Bronchial epithelial cell (primary cell): ENCODE data around the gene MICU1. TPM values are rescaled to one million over a fixed set of nuclear protein-coding genes. Genes with fewer than 3 reads are reported as not detected.

Source experiments
- DNase-seq: peaks from one replicate; pipeline ENCODE4 v3.0.0-alpha.2; 2010; ENCODE audit warnings: low read depth
- FAIRE-seq: peaks from 2 replicates; lab custom pipeline; 2011; peaks lifted over from hg19 to GRCh38; lab: Jason Lieb, UNC
- H3K27me3 ChIP-seq: 2 replicates; pipeline ENCODE4 v1.5.1; 2011; ENCODE audit warnings: low read length; ENCODE audit not compliant: control insufficient read depth, insufficient read depth
- H3K36me3 ChIP-seq: 2 replicates; pipeline ENCODE4 v1.5.1; 2011; ENCODE audit warnings: low read length; ENCODE audit not compliant: control insufficient read depth, insufficient read depth
- H3K4me3 ChIP-seq: 2 replicates; pipeline ENCODE4 v1.5.1; 2011; ENCODE audit warnings: mild to moderate bottlenecking, low read depth, low read length, control low read depth
- total RNA-seq: library from RNA; depleted of rRNA; stranded (reverse); fragments of >200 nt; gene quantifications from 2 replicates; pipeline ENCODE4 v1.2.1, GENCODE V29; 2014
- TF ChIP-seq, protein P1 (sequence below): IDR thresholded peaks from 2 replicates; pipeline ENCODE4 v1.5.1; 2011; ENCODE audit warnings: mild to moderate bottlenecking, moderate library complexity, low read length, control low read depth, inconsistent platforms; ENCODE audit not compliant: insufficient read depth, severe bottlenecking

MICU1 gene
- total RNA-seq, 1 donor from 2014 or later = 20.8 TPM

GRCh38 chr10:72487116-72487515, 138.8 kb downstream of the MICU1 start:
- FAIRE-seq (peak; percentile 18), DNase-seq (no peak)
- TF ChIP-seq, protein P1, sequence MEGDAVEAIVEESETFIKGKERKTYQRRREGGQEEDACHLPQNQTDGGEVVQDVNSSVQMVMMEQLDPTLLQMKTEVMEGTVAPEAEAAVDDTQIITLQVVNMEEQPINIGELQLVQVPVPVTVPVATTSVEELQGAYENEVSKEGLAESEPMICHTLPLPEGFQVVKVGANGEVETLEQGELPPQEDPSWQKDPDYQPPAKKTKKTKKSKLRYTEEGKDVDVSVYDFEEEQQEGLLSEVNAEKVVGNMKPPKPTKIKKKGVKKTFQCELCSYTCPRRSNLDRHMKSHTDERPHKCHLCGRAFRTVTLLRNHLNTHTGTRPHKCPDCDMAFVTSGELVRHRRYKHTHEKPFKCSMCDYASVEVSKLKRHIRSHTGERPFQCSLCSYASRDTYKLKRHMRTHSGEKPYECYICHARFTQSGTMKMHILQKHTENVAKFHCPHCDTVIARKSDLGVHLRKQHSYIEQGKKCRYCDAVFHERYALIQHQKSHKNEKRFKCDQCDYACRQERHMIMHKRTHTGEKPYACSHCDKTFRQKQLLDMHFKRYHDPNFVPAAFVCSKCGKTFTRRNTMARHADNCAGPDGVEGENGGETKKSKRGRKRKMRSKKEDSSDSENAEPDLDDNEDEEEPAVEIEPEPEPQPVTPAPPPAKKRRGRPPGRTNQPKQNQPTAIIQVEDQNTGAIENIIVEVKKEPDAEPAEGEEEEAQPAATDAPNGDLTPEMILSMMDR = no peak
- Histone ChIP-seq H3K4me3 (no peak overlapping the region), H3K36me3 (no peaks in the 10 kb centered on the region), H3K27me3 (no peaks in the 10 kb centered on the region)

GRCh38 chr10:72485701-72486100, 140.2 kb downstream of the MICU1 start:
- FAIRE-seq (no peak), DNase-seq (no peak)
- no peaks in the 10 kb centered on the region for H3K36me3 ChIP-seq
- TF ChIP-seq, protein P1 = no peak
- no peaks in the 10 kb centered on the region for H3K27me3 ChIP-seq
- no peak overlapping the region for H3K4me3 ChIP-seq

- Histone ChIP-seq H3K4me3 (no peak overlapping the region), H3K27me3 (no peaks in the 10 kb centered on the region), H3K36me3 (no peaks in the 10 kb centered on the region)
- TF ChIP-seq, protein P1 = no peak
- FAIRE-seq = no peak
- DNase-seq = no peak
These were observed 141.4 kb downstream of the MICU1 start for GRCh38 chr10:72484521-72484920.

- DNase-seq (peak; percentile 41), FAIRE-seq (no peak)
- no peaks in the 10 kb centered on the region for H3K36me3 ChIP-seq
- H3K4me3 ChIP-seq = no peak overlapping the region
- TF ChIP-seq, protein P1 = no peak
- H3K27me3 ChIP-seq = no peaks in the 10 kb centered on the region
These were observed 142.4 kb downstream of the MICU1 start for GRCh38 chr10:72483471-72483870.

DNA sequence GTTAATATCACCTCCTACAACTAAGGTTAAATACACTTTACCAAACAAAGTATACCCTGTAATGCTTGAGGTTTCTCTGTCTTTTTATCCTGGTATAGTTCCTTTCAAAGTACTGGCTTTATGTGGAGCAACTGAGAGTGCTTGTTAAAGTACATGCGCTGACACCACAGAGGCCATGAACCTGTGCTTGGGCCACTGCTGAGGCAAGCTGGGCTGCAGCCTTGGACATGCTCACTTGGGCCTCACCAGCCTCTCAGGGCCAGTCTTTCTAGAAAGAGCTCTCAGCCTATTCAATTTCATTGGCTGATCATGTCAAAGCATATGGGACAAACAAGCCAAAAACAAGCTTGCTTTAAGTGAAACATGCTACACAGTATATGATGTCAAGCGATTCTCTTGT, 145.0 kb downstream of the MICU1 start:
- DNase-seq (no peak), FAIRE-seq (no peak)
- no peaks in the 10 kb centered on the region for H3K36me3 ChIP-seq
- no peaks in the 10 kb centered on the region for H3K27me3 ChIP-seq
- no peak overlapping the region for H3K4me3 ChIP-seq
- TF ChIP-seq, protein P1 = no peak

DNA sequence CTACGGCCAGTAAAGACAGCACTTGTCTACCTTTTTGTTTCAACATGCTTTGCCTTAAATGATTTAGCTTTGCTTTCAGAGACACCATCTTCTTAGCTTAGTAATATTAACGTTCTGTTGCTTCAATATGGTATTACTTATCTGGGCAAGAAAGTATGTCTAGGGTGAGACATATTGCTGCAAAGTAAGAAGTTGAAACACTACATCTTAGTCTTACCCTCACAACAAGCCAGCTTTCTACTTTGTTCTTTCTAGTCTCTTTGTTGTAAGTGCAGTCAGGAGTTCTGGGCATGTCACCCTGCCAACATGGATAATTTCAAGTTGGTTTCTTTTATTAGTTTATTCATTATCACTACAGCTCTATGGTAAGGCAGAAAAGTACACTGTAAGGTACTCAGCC, 148.4 kb downstream of the MICU1 start:
- Histone ChIP-seq H3K27me3 (no peaks in the 10 kb centered on the region), H3K4me3 (no peak overlapping the region), H3K36me3 (peaks cover 5% of the 10 kb centered on the region)
- TF ChIP-seq, protein P1 = no peak
- DNase-seq = no peak
- FAIRE-seq = no peak
